GM19240 (cell line): Measurements from ENCODE around the gene COMP.

Source experiments
- DNase-seq: peaks from one replicate; pipeline ENCODE4 v3.0.0; 2011; ENCODE audit warnings: low spot score; ENCODE audit not compliant: insufficient read length

Gene COMP

DNA sequence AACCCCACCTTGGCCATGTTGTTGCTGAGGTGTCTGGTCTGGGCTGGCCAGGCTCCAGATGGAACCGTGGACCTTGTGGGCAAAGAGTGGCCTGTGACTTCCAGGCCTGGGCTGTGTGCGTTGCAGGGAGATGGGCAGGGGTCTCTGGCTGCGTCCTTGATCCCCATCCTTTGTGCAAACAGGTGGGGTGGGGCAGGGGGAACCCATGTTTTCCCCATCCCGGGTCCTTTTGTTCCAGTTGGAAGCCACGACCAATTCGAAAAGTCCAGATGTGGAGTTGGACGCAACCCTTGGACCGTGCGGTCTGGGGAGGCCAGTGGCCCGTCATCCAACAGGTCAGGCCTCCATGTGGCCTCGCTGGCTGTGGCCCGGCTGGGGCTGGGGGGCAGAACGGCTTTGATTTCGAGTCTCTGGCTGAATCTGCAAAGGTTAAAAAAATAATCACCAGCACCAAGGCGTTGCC, 13.1 kb upstream of the COMP start:
- DNase-seq: no peak

DNA sequence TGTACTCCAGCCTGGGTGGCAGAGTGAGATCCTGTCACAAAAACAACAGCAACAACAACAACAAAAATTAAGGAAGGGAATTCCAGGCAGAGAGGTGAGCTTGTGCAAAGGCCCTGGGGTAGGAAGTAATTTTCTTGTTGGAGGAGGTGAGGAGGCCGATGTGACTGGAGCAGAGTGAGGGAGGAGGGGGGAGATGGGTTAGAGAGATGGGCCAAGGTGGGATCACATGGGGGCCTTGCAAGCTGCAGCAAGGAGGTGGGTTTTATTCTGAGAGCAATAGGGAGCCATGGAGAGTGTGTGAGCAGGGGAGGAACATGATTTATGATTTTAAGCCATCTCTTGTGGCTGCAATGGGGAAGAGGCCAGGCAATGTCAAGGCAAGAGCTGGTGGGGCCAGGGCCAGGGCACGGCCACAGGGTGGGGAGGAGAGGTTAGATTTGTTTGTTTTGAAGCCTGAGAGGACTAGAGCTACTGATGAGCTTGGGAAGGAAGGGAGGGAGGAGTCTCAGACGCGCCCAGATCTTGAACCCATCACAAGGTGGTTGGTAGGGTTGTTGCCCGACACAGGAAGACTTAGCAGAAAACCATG, 12.5 kb upstream of the COMP start:
- DNase-seq: no peak

GRCh38 chr19:18802354-18802753, 11.2 kb upstream of the COMP start:
- DNase-seq: no peak

DNA sequence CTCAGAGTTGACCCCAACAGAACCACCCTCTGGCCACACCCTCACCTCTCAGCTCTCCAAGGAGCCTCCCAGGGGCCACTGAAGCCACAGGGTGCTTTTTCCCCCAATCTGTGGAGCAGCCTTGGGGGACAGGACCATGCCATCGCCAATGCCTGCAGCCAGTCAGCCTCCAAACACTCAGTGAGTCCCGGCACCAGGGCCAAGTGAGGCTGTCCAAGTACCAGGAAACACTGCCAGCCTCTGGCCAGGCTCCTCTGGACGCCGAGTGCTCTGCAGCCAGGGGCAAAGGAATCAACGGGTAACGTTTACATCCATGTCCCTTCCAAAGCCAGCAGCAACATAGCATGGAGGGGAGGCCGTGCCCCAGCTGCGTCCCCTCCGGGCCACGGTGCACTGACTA, 9.5 kb upstream of the COMP start:
- no peak for DNase-seq

- DNase-seq: no peak
Measured at GRCh38 chr19:18800079-18800478, 9.0 kb upstream of the COMP start.

- no peak for DNase-seq
Measured at GRCh38 chr19:18799389-18799970, 8.4 kb upstream of the COMP start.

- no peak for DNase-seq
Measured at GRCh38 chr19:18798384-18799352, 7.6 kb upstream of the COMP start.

- no peak for DNase-seq
Measured at GRCh38 chr19:18796239-18796638, 5.1 kb upstream of the COMP start.

DNA sequence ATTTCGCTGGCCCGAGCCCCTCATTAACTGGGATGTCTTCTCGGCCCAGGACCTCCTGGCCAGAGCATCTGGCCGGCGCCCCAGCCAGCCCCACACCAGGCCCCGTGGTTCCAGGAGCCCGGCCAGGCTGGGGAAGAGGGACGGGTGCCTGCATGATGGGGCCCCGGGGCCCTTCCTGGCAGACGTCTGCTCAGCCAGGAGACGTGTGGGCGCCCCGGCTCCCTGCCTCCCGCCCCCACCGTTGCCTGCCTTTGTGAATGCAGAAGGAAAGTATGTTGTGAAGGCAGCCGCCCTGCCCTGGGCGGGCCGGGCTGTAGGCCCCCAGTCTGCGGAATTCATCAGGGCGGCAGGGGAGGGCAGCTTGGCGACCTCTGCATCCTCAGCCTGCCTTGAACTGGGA, 4.4 kb upstream of the COMP start:
- DNase-seq: no peak

DNA sequence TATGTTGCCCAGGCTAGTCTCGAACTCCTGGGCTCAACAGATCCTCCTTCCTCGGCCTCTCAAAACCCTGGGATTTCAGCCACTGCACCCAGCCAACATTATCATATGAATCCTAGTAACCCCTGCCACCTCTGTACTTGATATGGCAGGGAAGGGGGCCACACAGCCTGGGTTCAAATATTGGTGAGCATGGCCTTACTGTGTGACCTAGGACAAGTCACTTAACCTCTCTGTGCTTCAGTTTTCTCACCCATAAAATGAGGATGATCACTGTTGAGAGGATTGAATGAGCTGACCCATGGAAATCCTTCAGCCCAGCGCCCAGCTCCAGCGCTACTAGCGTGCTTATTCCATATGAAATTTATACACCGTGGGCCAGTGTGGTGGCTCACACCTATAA, 3.6 kb upstream of the COMP start:
- DNase-seq: no peak

GRCh38 chr19:18794029-18794313, 2.9 kb upstream of the COMP start:
- DNase-seq: no peak

DNA sequence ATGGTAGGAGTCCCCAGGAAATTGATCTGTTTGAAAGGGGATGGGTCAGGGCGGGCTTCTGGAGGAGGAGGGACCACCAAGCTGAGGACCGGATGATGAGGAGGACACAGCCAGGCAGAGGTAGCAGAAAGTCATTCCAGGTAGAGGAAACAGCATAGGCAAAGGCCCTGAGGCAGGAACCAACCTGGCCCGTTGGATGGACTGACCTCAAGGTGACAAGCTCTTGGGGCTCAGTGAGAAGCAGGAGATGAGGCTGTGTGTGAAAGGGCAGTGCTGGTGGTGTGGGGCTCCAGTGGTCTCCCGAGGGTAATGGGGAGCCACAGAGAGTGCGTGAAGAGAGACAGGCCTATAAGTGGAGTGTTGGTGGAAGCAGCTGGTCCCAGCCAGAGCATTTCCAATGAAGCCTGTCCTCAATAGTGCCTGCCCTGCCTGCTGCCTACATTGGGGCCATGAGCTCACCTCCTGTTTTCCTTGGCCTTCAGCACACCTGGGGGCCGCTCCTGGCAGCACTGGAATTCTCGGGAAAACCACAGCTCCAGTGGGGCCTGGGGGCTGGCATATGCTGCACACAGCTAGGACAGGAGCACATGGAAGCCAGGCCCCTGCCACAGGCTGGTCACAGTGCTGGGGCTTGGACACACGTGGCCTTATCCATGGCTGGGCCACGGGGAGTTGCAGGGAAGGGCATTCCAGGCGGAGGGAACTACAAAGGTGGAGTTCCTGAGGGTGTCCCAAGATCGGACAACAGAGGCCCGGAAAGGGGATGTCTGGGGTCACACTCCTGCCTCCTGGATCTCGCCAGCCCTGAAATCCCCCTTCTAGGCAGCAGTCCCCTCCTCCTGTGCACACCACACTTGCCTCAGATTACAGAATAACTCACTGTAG, 2.3 kb upstream of the COMP start:
- no peak for DNase-seq

- DNase-seq: no peak
Measured at GRCh38 chr19:18792661-18793060, 1.6 kb upstream of the COMP start.

DNA sequence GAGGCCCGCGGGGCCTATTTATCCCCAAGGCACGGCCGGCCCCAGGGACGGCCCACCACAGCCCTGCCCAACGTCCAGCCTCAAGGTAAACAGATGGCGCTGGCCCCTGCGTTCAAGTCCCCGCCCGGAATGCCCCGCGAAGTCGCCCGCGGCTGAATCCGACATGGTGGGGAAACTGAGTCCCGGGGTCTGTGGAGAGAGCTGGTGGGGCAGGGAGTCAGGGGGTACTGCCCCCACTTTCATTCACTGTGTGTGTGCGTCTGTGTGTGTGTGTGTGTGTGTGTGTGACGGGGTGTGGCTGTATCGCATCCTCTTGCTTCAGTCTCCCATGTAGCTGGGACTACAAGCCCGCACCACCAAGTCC, 192 bp upstream of the COMP start:
- DNase-seq: no peak

DNA sequence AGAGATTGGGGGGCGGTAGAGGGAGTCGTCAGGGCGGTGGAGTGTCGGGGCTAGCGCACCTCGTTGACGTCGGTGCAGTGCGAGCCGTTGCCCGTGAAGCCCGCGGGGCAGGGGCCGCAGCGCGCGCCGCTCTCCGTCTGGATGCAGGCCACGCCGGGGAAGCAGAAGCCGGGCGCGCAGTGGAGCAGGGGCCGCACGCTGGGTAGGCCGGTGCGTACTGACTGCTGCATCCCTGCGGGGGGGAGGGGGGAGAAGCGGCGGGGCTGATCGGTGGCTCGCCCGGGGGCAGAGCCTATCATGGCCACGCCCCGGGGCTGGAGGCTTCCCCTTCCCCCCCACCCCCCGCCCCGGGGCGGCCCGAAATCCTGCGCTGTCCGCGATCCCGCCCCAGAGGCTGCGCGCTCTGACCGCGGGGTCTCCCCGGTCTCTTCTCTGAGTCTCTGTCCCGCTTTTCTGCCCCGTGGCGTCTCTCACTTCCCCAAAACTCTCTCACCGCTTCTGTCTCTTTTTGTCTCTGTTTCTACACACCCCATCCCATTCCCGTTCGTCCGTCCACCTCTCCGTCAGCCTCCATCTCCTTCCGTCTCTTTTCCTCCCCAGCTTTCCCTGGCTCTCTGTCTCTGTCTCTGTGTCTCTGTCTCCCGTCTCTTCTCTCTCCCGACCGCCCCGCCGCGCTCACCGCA, 1.1 kb downstream of the COMP start:
- DNase-seq: no peak

DNA sequence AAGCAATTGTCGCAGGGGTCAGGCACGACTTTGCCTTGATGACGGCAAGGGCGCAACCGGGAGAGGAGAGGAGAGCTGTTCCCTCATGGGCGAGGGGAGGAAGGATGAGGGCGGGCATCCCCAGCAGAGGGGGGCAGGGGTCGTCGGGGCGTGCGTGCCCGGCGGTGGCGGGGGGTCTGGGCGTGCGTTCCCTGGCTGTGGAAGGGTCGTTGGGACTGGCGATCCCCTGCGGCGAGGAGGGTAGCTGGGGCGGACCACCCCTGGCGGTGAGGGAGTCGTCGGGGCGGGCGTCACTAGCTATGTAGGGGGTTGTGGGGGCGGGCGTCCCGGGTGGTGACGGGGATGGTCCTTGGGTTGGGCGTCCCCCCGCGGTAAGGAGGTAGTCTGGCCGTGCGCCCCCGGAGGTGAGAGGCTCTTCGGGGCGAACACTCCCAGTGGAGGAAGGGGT, 1.7 kb downstream of the COMP start:
- no peak for DNase-seq

- no peak for DNase-seq
Measured at GRCh38 chr19:18788529-18789421, 2.3 kb downstream of the COMP start.

GRCh38 chr19:18785179-18786124, 5.7 kb downstream of the COMP start:
- DNase-seq: peak; percentile 81

DNA sequence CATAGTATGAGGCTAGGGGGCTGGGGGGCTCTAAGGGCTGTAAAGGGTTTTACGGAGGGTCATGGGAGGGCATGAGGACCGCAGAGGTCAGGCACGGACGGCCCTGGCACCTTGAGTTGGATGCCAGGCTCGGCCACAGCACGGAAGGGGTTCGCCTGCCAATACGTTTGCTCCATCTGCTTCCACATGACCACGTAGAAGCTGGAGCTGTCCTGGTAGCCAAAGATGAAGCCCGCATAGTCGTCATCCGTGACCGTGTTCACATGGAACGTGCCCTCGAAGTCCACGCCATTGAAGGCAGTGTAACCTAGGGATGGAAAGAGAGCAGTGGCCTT, 6.4 kb downstream of the COMP start:
- DNase-seq: no peak
